Stimulated activated CD4-positive, alpha-beta T cell treated with anti-CD3 and anti-CD28 coated beads, Interleukin-2, amount 100 ng/mL, for 48 hours (primary cell): Measurements from ENCODE around the gene SCAP.
"Not testable (repeated sequence)": the region's sequence is repeated elsewhere in the genome, so short reads cannot be mapped to it uniquely, and the experiment has no call there.

Source experiments
- DNase-seq, 2 donors: peaks; one replicate each; pipeline ENCODE4 v3.0.0-alpha.2; 2020

SCAP gene

GRCh38 chr3:47392933-47393332 lies 82.8 kb downstream of the SCAP start:
- no peak for DNase-seq

DNA sequence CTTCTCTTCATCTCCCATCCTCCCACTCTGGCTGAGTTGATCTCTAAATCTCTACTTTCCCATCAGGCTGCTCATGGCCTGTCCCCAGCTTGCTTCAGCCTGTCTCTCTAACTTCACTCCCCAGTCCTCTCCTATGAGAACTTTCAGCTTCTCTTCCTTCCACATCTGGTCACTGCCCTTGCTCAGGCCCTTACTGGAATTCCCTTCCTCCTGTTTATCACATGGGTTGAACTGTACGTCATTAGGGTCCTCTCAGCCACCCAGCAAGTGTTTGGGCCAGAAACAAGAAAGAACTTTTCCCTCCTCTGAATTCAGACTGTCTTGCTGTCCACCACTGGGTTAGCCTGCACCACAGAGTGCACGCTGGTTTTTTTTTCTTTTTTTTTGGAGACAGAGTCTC lies 89.9 kb downstream of the SCAP start:
- no peak for DNase-seq

GRCh38 chr3:47385007-47385406 lies 90.7 kb downstream of the SCAP start:
- DNase-seq, result no peak

DNA sequence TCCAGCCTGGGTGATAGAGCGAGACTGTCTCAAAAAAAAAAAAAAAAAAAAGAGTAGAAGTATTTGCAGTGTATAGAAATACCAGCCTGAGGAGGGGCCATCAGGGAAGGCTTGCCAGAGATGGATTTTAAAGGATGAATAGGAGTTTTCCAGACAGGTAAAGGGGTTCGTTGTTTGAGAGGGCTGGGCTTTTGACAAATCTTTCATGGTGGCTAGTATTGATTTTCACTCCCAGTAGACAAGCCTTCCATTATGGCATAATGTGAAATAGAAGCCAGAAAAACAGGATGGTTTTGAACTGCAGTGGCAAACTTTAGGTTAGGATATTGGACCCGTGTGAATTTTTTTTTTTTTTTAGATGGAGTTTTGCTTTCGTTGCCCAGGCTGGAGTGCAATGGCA lies 91.3 kb downstream of the SCAP start:
- DNase-seq, result no peak

- DNase-seq, result peak; percentile 72 to 77
Observed at GRCh38 chr3:47381317-47382157, 94.2 kb downstream of the SCAP start.

GRCh38 chr3:47380601-47381316 lies 95.0 kb downstream of the SCAP start, which contains the start of gene PTPN23:
TSS of gene PTPN23 (plus strand) at chr3:47381021. CDS start at chr3:47381097, 76 bp downstream.
- DNase-seq, result peak; percentile 97 to 99

DNA sequence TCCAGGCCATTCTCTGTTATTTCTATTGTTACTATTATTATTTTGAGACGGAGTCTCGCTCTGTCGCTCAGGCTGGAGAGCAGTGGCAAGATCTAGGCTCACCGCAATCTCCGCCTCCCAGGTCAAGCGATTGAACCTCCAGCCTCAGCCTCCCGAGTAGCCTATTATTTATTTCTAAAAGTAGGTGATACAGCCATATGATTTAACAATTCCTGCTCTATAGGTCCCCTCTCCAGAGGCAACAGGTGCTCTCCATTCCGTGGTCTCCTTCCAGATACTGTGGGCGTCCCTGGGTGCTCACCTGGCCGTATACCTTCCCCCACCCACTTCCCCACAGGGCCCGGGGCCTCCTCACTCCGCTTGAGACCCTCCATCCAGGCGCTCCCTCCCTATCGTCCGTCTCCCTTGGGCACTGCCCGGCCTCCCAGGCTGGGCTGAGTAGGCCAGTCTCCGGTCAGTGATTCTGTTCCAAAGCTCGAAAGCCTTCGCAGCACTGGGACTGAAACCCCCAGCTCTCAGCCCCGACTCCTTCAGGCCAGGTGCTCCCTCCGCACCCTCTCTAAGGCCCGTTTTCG lies 95.6 kb downstream of the SCAP start:
- no peak for DNase-seq

GRCh38 chr3:47379411-47379899 lies 96.3 kb downstream of the SCAP start:
- DNase-seq, result no peak

DNA sequence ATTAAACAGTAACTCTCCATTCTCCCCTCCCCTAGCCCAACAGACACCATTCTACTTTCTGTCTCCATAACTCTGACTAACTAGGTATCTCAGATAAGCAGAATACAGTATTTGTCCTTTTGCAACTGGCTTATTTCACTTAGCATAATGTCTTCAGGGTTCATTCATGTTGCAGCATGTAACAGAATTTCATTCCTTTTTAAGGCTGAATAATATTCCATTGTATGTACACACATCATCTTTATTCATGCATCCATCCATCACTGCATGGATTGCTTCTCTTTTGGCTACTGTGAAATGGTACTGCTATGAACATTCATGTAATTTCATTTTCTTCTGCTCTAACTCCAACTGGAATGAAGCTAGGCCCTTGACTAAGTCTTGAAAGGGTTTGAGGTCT lies 96.9 kb downstream of the SCAP start:
- DNase-seq, result no peak

GRCh38 chr3:47377186-47377585 lies 98.6 kb downstream of the SCAP start:
- no peak for DNase-seq

GRCh38 chr3:47376393-47376792 lies 99.3 kb downstream of the SCAP start:
- no peak for DNase-seq

DNA sequence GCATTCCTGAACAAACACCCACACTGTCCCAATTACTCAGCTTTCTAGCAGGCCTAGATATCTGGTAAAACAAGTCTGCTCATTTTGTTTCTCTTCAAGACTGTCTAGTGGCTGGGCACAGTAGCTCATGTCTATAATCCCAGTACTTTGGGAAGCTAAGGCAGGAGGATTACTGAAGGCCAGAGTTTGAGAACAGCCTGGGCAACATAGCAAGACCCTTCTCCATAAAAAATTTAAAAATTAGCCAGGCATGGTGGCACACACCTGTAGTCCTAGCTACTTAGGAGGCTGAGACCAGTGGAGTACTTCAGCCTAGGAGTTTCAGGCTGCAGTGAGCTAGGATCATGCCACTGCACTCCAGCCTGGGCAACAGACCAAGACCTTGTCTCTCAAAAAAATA lies 101.2 kb downstream of the SCAP start:
- no peak for DNase-seq

- DNase-seq, result peak in 1 of 2 donors; percentile 35
Observed at GRCh38 chr3:47370887-47371697, 104.6 kb downstream of the SCAP start.

GRCh38 chr3:47370020-47370419 lies 105.7 kb downstream of the SCAP start:
- not testable (repeated sequence) for DNase-seq

DNA sequence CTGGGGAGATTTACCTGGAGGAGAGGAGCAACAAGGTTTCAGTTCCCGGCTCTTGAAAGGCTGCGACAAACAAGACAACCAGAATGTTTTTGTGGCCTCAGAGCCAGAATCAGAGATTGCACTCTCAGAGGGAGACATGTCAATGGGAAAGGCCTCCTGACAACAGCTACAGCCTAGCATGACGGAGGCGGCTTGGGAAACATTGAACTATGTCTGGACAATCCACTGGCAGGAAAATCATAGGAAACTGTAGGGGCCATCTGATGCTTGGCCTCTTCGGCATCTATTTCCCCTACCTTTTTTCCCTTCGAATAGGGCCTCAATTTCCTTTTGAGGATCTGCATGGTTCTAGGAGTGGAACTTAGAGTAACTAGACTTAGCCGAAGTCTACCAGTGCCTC lies 108.1 kb downstream of the SCAP start:
- DNase-seq, result no peak

DNA sequence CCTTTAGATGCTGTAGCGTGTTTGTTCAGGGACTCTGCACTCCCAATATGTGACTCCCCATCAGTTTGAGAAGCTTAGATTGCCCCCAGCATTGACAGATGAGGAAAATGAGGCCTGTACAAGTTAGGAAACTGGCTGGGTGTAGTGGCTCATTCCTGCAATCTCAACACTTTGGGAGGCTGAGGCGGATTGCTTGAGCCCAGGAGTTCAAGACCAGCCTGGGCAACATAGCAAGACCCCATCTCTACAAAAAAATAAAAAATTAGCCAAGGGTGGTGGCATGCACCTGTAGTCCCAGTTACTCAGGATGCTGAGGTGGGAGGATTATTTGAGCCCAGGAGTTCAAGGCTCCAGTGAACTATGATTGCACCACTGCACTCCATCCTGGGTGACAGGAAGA lies 108.9 kb downstream of the SCAP start:
- no peak for DNase-seq

DNA sequence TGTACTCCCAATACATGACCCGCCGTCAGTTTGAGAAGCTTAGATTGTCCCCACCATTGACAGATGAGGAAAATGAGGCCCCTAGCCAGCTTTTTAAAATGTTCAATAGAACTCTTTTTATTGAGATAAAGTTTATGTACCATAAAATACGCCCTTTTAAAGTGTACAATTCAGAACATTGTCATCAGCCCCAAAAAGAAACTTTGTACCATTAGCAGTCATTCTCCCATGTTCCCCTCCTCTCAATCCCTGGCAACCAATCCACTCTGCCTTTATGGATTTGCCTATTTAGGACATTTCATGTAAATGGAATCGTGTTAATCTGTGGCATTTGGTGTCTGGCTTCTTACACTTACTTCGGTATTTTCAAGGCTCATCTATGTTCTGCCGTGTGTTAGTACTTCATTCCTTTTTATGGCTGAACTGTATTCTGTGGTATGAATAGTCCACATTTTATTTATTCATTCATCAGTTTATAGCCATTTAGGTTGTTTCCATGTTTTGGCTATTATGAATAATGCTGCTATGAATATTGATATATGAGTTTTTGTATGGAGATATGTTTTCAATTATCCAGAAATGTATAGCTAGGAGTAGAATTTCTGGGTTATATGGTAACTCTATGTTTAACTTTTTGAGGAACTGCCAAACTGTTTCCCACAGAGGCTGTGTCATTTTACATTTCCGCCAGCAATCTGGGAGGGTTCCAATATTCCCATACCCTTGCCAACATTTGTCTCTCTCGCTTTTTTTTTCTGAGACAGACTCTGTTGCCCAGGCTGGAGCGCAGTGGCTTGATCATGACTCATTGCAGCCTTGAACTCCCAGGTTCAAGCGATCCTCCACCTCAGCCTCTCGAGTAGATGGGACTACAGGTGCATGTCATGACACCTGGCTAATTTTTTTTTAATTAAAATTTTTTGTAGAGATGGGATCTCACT lies 110.3 kb downstream of the SCAP start:
- DNase-seq, result no peak
